Measurements from ENCODE around the gene LIN7C. TPM values are rescaled to one million over a fixed set of nuclear protein-coding genes. Genes with fewer than 3 reads are reported as not detected.
A peak's percentile ranks its signal among the peaks of the same experiment; 100 is the strongest.

Gene LIN7C
- total and polyA plus RNA-seq, 12 donors, result 7.2 to 53.4 (median 33.6) TPM

DNA sequence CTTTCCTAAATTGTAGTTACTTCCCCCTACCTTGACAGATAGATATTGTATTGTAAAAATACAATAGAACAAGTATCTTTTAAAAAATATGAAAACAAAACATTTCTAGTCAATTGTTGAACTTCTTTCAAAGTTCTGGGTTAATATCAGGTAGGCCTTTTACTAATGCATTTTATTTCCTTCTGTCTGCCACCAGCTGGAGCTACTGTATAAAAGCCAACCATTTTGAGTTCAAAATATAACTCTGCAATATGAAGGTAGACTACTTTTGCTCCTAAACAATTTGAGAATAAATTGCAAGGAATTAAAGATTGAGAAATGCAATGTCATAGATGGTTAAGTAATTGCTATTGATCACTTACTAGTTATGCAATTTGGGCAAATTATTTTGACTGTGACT, 22.1 kb upstream of the LIN7C start:
- no peak overlapping the region for H3K4me3 ChIP-seq
- DNase-seq, result no peak
- H3K27me3 ChIP-seq, result no peaks in the 10 kb centered on the region
- TF ChIP-seq, protein P1, sequence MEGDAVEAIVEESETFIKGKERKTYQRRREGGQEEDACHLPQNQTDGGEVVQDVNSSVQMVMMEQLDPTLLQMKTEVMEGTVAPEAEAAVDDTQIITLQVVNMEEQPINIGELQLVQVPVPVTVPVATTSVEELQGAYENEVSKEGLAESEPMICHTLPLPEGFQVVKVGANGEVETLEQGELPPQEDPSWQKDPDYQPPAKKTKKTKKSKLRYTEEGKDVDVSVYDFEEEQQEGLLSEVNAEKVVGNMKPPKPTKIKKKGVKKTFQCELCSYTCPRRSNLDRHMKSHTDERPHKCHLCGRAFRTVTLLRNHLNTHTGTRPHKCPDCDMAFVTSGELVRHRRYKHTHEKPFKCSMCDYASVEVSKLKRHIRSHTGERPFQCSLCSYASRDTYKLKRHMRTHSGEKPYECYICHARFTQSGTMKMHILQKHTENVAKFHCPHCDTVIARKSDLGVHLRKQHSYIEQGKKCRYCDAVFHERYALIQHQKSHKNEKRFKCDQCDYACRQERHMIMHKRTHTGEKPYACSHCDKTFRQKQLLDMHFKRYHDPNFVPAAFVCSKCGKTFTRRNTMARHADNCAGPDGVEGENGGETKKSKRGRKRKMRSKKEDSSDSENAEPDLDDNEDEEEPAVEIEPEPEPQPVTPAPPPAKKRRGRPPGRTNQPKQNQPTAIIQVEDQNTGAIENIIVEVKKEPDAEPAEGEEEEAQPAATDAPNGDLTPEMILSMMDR (IDR thresholded peaks at IDR 0.05), result no peak
- TF ChIP-seq POLR2A (IDR thresholded peaks at IDR 0.05), result no peak
- H3K9me3 ChIP-seq (replicated peaks in 1 of 3), result no peaks in the 10 kb centered on the region
- H3K36me3 ChIP-seq (replicated peaks in 1 of 2), result no peaks in the 10 kb centered on the region
- no peak overlapping the region for H3K27ac ChIP-seq
- H3K4me1 ChIP-seq (replicated peaks in 1 of 2), result no peaks in the 10 kb centered on the region
- intact Hi-C loops (cut with DNase I), result no loop called here

DNA sequence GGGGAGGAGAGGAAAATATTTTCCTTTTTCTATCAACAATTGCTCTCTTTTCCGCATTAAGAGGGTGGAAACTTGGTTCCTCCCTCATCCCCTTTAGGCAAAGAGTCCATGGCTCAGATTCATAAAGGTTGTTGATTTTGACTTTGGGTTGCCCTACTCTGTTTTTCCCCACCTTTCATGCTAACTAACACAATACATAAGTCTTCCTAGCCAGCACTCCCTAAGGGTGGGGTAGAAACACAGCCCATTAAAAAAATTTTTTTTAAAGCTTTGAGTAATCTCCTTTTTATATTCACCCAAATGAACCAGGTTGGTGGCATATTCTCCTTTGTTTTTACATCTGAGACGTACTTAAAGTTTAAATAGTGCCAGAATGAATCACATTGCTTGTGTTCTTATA, 20.0 kb upstream of the LIN7C start:
- TF ChIP-seq POLR2A (IDR thresholded peaks at IDR 0.05), result no peak
- intact Hi-C loops (cut with DNase I), result no loop called here
- H3K9me3 ChIP-seq (replicated peaks in 1 of 3), result no peaks in the 10 kb centered on the region
- no peaks in the 10 kb centered on the region for H3K4me1 ChIP-seq (replicated peaks in 1 of 2)
- 89 to 100% (median 94%) methylated on average over 2 of the region's 2 CpGs for WGBS, 4 donors
- DNase-seq, result no peak
- no peaks in the 10 kb centered on the region for H3K27me3 ChIP-seq
- H3K4me3 ChIP-seq, result no peak overlapping the region
- H3K27ac ChIP-seq, result no peak overlapping the region
- no peaks in the 10 kb centered on the region for H3K36me3 ChIP-seq (replicated peaks in 1 of 2)

DNA sequence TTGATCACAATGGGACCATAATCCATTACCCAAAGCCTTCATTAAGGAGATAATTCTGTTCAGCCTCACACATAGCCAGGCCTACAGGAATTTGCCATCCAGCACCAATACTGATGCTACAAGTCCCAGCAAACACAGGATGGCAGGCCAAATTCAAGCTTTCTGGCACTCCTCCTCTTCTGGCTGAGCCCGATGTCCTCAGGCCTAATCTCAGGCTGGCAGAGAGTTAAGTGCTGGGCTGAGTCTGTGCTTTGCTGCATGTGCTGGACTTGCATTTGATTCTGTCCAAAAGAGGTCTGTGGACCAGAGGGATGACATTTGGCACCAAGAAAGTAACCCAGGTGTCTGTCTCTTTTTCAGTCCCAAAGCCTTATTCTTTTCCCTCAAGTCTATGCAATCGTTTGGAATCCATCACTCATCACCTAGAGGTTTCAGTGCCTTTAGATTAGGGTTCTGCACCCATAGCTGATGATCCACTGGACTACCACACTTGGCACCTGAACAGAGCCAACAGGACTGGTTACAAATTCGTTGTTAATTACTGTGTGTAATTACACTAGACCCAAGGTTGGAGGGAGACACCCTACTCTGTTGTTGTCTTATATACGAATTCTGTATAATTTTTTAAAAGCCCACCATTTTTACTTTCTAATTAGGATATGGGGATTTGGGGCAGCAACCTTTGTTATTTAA, 19.4 kb upstream of the LIN7C start:
- no peaks in the 10 kb centered on the region for H3K36me3 ChIP-seq (replicated peaks in 1 of 2)
- no peak for DNase-seq
- no peak overlapping the region for H3K27ac ChIP-seq
- H3K4me3 ChIP-seq, result no peak overlapping the region
- H3K9me3 ChIP-seq (replicated peaks in 1 of 3), result no peaks in the 10 kb centered on the region
- intact Hi-C loops (cut with DNase I), result no loop called here
- H3K27me3 ChIP-seq, result no peaks in the 10 kb centered on the region
- WGBS, 4 donors, result 73 to 88% (median 86%) methylated on average over 4 of the region's 4 CpGs
- no peaks in the 10 kb centered on the region for H3K4me1 ChIP-seq (replicated peaks in 1 of 2)
- TF ChIP-seq, protein P1 (IDR thresholded peaks at IDR 0.05), result no peak
- no peak for TF ChIP-seq POLR2A (IDR thresholded peaks at IDR 0.05)

DNA sequence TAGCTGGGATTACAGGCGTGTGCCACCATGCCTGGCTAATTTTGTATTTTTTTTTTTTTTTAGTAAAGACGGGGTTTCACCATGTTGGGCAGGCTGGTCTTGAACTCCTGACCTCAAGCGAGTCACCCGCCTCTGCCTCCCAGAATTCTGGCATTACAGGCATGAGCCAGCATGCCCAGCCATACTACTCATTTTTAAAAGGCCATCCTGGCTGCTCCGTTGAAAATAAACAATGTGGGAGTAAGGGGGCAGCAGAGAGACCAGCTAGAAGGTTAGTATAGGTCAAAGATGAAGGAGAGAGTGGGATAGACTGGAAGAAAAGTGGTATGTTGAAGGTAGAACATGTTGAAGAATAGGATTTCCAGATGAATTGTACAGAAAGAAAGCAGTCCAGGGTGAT, 17.6 kb upstream of the LIN7C start:
- Histone ChIP-seq H3K9me3 (replicated peaks in 1 of 3) (no peaks in the 10 kb centered on the region), H3K4me1 (replicated peaks in 1 of 2) (no peaks in the 10 kb centered on the region), H3K36me3 (replicated peaks in 1 of 2) (no peaks in the 10 kb centered on the region), H3K4me3 (no peak overlapping the region), H3K27ac (no peak overlapping the region), H3K27me3 (no peaks in the 10 kb centered on the region)
- peak in 1 of 7 donors; percentile 21 for DNase-seq
- 53 to 67% (median 60%) methylated on average over 2 to 5 of the region's 5 CpGs for WGBS, 4 donors
- TF ChIP-seq, protein P1 (IDR thresholded peaks at IDR 0.05), result no peak
- no peak for TF ChIP-seq POLR2A (IDR thresholded peaks at IDR 0.05)
- intact Hi-C loops (cut with DNase I), result no loop called here

DNA sequence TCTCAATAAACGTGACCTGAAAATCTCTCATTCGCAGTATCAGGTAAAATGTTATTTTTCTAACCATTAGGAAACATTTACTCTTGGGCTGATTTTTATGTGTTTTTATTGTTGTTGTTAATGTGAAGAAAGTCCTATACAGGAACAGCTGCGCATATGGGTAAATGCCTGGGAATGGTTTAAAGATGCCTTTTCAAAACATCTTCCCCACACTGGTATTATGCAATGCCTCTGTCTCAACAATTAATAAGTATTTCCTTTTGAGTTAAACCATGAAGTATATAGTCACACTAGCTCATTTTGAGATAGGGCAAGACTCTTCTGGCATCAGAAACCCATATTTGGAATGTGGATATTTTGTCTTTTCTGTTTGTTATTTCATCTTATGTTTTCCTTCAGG, 13.7 kb upstream of the LIN7C start:
- Histone ChIP-seq H3K27ac (no peak overlapping the region), H3K4me3 (no peak overlapping the region), H3K36me3 (replicated peaks in 1 of 2) (no peaks in the 10 kb centered on the region), H3K9me3 (replicated peaks in 1 of 3) (no peaks in the 10 kb centered on the region), H3K27me3 (no peaks in the 10 kb centered on the region), H3K4me1 (replicated peaks in 1 of 2) (no peaks in the 10 kb centered on the region)
- intact Hi-C loops (cut with DNase I), result no loop called here
- 86 to 89% (median 87%) methylated on average over 3 of the region's 3 CpGs for WGBS, 4 donors
- no peak for TF ChIP-seq POLR2A (IDR thresholded peaks at IDR 0.05)
- TF ChIP-seq, protein P1 (IDR thresholded peaks at IDR 0.05), result no peak
- DNase-seq, result no peak
